HG03280 (cell line): ENCODE data around the gene INHBB.

Experiments
- ATAC-seq: cut with Tn5 transposase; IDR thresholded peaks from one replicate; pipeline ENCODE4 v1.9.1; 2021; ENCODE audit warnings: mild to moderate bottlenecking, moderate library complexity; ENCODE audit not compliant: unreplicated experiment

The INHBB gene

GRCh38 chr2:120336749-120337148 is 9.2 kb upstream of the INHBB start:
- no peak for ATAC-seq

- ATAC-seq = no peak
Observed at GRCh38 chr2:120338015-120338414, 7.9 kb upstream of the INHBB start.

- no peak for ATAC-seq
Observed at GRCh38 chr2:120341977-120342376, 4.0 kb upstream of the INHBB start.

GRCh38 chr2:120342446-120342845 is 3.5 kb upstream of the INHBB start:
- no peak for ATAC-seq

GRCh38 chr2:120343100-120343432 is 2.9 kb upstream of the INHBB start:
- no peak for ATAC-seq

GRCh38 chr2:120343433-120344105 is 2.4 kb upstream of the INHBB start:
- no peak for ATAC-seq

GRCh38 chr2:120344214-120344975 is 1.5 kb upstream of the INHBB start:
- ATAC-seq = no peak

- ATAC-seq = no peak
Observed at GRCh38 chr2:120344976-120345581, 857 bp upstream of the INHBB start.

GRCh38 chr2:120345608-120346007 is 328 bp upstream of the INHBB start:
- ATAC-seq = no peak

- no peak for ATAC-seq
Observed at GRCh38 chr2:120346667-120347358, 877 bp downstream of the INHBB start.

- ATAC-seq = no peak
Observed at GRCh38 chr2:120347396-120348060, 1.6 kb downstream of the INHBB start.

- ATAC-seq = no peak
Observed at GRCh38 chr2:120348134-120348736, 2.3 kb downstream of the INHBB start.

- ATAC-seq = no peak
Observed at GRCh38 chr2:120348737-120349439, 3.0 kb downstream of the INHBB start.

GRCh38 chr2:120349440-120349921 is 3.5 kb downstream of the INHBB start:
- ATAC-seq = no peak

- ATAC-seq = no peak
Observed at GRCh38 chr2:120350080-120350479, 4.1 kb downstream of the INHBB start.

GRCh38 chr2:120350801-120351320 is 4.9 kb downstream of the INHBB start:
- no peak for ATAC-seq

GRCh38 chr2:120352696-120353590 is 7.0 kb downstream of the INHBB start:
- ATAC-seq = no peak

- no peak for ATAC-seq
Observed at GRCh38 chr2:120353591-120353898, 7.6 kb downstream of the INHBB start.

GRCh38 chr2:120353931-120354330 is 8.0 kb downstream of the INHBB start:
- no peak for ATAC-seq
